Measurements from ENCODE around the gene ARHGEF39.
A peak's percentile ranks its signal among the peaks of the same experiment; 100 is the strongest.
"Not testable (repeated sequence)": the region's sequence is repeated elsewhere in the genome, so short reads cannot be mapped to it uniquely, and the experiment has no call there.

Gene ARHGEF39

DNA sequence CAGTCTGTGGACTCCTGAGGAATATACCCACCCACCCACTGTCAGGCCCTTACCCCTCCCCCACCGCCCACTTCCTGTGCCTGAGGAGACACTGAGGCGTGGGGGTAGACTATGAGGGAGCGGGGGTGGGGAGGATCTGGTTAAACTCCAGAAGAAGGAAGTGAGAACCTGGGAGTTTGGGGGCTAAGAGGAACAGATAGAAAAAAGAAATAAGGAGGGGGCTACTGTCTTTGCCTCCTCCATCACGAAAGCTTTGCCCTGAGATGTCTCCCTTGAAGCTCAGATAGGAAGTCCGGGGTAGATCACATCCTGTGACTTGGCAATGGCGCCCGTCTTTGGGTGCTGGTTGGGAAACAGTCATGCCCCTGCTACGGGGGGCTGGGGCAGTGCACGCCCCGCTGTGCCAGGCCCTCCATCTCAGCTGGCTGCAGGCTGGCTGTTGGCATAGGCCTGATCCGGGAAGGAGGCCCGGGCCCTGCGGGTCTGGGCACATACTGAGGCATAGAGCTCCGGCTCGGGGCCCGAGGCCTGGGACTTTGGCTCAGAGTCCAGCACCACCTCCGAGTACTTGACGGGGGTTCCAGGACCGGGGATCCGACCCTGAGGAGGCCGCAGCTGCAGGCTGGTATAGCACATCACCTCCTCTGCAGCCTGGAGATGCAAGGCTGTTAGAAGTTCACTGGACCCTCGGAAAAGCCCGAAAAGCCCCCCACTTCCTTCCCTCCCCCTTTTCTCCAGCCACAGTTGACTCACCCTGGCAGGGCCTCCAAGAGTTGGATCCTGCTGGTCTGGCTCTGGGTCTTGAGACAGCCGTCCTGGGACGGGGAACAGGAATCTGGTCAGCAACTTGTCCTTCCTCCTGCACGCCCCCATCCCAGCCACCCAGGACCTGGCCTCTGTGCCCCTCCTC lies 15.3 kb downstream of the ARHGEF39 start:
- DNase-seq = no peak

- peak; percentile 72 to 88 for DNase-seq
These were observed 18.3 kb downstream of the ARHGEF39 start for GRCh38 chr9:35646533-35647265.

- peak in 1 of 2 donors; percentile 39 for DNase-seq
These were observed 18.9 kb downstream of the ARHGEF39 start for GRCh38 chr9:35646153-35646532.

DNA sequence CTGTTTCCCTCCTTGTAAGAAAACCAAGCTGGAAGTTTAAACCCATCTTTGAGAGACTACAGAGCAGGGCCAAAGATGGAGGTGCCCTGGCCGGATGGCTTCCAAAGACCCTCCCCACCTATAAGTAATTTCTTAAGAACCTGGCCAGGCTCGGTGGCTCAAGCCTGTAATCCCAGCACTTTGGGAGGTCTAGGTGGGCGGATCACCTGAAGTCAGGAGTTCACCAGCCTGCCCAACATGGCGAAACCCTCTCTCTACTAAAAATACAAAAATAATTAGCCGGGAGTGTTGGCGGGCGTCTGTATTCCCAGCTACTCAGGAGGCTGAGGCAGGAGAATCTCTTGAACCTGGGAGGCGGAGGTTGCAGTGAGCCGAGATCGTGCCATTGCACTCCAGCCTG lies 19.3 kb downstream of the ARHGEF39 start:
- not testable (repeated sequence) for DNase-seq

DNA sequence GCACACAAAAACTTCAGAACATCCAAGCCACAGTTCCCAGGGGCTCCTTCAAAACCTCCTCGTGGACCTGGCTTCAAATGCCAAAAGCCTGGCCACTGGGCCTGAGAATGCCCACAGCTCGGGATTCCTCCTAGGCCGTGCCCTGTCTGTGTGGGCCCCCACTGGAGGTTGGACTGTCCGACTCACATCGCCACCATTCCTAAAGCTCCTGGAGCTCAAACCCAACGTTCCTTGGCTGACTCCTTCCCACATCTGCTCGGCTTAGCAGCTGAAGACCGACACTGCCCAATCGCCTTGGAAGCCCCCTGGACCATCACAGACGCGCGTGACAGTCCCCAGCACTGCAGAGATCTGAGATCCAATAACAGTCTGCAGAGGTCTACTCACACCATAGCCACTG lies 21.9 kb downstream of the ARHGEF39 start:
- DNase-seq = no peak

DNA sequence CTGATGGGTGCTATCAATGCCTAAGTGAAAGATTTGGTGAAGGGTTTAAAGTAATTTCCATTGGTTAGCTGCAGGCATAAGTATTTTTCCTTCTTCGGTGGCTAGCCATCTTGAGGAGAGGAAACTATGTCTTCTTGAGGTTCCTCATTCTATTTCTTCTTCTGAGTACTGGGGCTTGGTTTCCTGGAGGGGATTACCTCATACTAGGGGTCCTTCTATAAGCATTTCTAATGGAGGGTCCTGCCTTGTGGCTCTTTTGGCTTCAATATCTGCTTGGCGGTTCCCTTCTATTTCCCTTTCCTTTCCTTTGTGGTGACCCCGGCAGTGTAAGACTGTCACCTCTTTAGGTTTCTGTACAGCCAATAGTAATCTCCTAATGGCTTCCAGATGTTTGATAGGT lies 23.5 kb downstream of the ARHGEF39 start:
- DNase-seq = not testable (repeated sequence)

- not testable (repeated sequence) for DNase-seq
These were observed 24.6 kb downstream of the ARHGEF39 start for GRCh38 chr9:35640431-35640830.

GRCh38 chr9:35639631-35640030 lies 25.4 kb downstream of the ARHGEF39 start:
- DNase-seq = no peak

GRCh38 chr9:35639225-35639624 lies 25.8 kb downstream of the ARHGEF39 start:
- not testable (repeated sequence) for DNase-seq

GRCh38 chr9:35638751-35639150 lies 26.2 kb downstream of the ARHGEF39 start:
- DNase-seq = not testable (repeated sequence)

DNA sequence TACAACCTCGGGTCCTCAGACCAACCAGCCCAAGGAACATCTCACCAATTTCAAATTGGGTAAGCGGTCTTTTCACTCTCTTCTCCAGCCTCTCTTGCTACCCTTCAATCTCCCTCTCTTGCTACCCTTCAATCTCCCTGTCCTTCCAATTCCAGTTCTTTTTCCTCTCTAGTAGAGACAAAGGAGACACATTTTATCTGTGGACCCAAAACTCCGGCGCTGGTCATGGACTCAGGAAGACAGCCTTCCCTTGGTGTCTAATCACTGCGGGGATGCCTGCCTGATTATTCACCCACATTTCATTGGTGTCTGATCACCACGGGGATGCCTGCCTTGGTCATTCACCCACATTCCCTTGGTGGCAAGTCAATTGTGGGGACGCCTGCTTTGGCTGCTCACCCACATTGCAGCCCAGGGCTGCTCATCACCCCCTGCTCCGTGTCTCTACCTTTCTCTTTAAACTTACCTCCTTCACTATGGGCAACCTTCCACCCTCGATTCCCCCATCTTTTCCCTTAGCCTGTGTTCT lies 27.5 kb downstream of the ARHGEF39 start:
- not testable (repeated sequence) for DNase-seq

GRCh38 chr9:35636877-35637246 lies 28.1 kb downstream of the ARHGEF39 start:
- not testable (repeated sequence) for DNase-seq

- DNase-seq = no peak
These were observed 28.7 kb downstream of the ARHGEF39 start for GRCh38 chr9:35636135-35636876.

DNA sequence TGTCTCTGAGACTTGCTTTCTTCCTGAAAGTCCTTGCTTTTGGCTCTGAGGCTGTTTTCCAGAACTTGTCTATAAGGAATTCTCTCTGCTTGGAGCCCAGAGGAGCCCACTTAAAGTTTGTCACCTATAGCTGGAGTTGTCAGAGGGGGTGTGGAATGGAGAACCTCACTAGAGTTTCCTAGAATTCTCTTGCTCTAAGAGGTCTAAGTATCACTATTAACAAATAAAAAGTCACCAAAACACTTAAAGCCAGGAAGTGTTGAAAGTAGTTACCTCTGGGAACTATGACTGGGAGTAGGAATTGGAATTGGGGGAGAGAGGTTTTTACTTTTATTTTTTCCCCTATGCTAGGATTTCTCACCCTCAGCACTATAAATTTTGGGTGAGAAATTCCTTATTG lies 29.3 kb downstream of the ARHGEF39 start:
- DNase-seq = no peak

GRCh38 chr9:35629597-35629996 lies 35.4 kb downstream of the ARHGEF39 start:
- no peak for DNase-seq

- DNase-seq = no peak
These were observed 36.5 kb downstream of the ARHGEF39 start for GRCh38 chr9:35628389-35628991.

- DNase-seq = no peak
These were observed 37.4 kb downstream of the ARHGEF39 start for GRCh38 chr9:35627575-35627974.

DNA sequence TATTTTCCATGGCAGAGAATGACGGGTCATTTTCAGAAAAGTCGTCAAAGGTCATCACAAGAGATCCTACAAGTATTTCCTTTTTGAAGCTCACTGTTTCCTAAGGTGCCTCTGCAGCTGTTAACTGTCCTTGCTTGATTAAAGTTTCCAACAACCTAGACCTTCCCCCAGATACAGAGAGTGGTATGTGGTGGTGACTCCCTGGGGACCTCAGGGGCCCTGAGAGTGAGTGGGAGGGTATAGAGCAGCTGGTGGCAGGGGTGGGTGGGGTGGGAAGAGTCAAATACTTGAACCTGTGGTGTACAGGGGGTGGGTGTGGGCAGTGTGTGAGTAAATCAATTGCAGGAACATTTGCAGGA lies 45.2 kb downstream of the ARHGEF39 start:
- no peak for DNase-seq

DNA sequence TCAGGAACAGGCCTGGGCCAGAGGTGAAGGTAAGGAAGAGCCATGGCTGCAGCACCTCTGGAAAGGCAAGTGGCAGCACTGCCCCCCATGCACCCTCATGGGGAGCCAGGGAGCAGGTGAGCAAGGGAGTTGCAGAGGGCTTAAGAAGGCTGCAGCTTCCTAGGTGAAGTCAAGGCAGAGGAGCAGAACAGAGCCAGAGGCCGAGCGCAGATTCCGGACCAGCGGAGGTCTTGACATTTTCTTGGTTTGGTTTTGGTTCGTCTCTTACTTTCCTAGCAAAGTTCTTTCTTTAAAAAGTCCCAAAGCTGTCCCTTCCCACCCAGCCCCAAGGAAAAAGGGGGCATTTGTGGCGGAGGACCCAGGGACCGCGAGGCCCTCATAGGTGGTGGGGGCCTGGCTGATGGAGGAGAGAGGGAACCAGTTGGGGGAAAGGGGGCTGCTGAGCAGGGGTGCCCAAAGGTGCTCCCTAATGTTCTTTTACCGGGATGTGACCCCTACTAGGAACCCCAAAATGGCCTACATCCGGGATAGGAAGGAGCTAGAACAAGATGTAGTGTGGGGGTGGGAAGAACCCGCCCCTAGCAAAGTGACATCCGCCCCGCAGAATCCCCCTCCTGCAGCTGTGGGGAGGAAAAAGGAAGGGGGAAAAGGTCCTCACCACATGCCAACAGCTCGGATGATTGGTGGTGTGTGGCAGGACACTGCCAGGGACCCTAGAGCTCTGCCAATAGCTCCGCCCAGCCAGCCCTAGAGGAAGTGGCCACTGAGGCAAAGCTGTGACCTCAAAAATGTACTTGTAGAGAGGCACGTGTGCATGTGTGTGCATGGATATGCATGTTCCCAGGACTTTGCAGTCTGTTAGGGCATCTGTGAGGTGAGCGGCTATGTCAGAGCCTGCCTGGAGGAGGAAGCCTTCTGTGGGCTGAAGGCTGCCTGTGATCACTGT lies 45.9 kb downstream of the ARHGEF39 start:
- DNase-seq = no peak

GRCh38 chr9:35618325-35618727 lies 46.7 kb downstream of the ARHGEF39 start, which contains the start of gene CD72:
Gene CD72, minus strand, starts transcription at chr9:35618413. Its CDS starts 110 bp downstream, at chr9:35618303.
- no peak for DNase-seq

GRCh38 chr9:35617548-35617947 lies 47.4 kb downstream of the ARHGEF39 start:
- DNase-seq = no peak

All from hippocampal formation (tissue), 2 donors.